NK-92 (cell line): ENCODE measurements around the gene PDLIM4.

ENCODE experiments used
- DNase-seq: peaks from one replicate; lab custom pipeline; 2025; ENCODE audit not compliant: unreplicated experiment; lab: John Stamatoyannopoulos, UW

The PDLIM4 gene, protein sequence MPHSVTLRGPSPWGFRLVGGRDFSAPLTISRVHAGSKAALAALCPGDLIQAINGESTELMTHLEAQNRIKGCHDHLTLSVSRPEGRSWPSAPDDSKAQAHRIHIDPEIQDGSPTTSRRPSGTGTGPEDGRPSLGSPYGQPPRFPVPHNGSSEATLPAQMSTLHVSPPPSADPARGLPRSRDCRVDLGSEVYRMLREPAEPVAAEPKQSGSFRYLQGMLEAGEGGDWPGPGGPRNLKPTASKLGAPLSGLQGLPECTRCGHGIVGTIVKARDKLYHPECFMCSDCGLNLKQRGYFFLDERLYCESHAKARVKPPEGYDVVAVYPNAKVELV

DNA sequence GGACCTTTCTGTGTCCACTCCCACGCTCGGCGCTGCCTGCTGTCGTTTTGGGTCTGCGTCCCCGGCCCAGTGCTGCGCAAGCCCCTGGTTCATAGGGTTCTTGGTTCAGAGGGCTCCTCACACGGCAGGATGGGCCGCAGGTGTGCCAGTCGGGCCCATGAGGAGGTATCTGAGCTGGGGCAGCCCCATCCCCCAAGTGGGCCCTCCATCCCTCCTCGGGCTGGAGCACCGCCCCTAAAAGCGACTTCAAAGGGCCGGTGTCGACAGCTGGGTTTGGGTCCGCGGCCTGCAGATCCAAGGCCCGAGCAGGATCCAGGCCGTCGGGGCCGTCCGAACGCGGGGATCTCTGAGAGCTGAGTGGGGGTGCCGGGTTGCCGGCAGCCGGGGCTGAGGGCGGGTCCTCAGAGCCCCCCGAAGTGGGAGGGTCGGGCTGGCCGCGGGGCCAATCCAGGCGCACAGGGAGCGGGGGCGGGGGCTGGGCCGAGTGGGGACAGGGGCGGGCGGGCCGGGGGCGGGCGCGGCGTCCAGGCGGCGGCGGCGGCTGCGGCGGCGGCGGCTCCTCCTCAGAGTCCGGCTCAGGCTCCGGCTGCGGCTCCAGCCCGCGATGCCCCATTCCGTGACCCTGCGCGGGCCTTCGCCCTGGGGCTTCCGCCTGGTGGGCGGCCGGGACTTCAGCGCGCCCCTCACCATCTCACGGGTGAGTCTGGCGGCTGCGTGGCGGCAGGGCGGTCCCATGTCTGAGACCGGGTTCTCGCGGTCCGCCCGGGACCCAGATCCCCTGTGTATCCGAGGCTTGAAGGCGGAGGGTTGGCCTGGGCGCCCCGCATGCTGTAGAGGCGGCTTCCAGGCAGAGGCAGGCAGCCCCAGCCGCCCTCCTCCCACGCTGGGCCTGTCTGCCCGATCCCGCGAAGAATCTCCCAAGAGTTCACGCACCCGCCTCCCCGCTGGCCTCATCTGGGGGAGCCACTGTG lies at the start of gene PDLIM4:
Gene PDLIM4 (plus strand): TSS at position 566 of the 971 bp plus-strand sequence. CDS start 39 bp downstream, at position 605.
- no peak for DNase-seq

DNA sequence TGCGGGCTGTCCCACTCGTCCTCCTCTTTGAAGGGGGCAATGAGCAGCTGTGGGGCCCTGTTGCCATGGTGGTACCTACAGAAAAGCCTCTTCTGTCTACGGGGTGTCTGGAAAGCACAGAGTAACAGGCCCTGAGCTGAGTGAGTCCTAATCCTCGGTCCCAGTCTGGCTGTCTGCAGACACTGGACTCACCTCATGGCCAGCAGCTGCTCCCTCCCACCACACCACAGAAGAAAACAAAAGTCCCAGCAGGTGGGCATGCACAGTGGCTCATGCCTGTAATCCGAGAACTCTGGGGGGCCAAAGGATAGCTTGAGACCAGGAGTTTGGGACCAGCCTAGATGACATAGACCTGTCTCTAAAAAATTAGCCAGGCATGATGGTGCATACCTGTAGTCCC lies 49.7 kb upstream of the PDLIM4 start:
- DNase-seq: no peak

DNA sequence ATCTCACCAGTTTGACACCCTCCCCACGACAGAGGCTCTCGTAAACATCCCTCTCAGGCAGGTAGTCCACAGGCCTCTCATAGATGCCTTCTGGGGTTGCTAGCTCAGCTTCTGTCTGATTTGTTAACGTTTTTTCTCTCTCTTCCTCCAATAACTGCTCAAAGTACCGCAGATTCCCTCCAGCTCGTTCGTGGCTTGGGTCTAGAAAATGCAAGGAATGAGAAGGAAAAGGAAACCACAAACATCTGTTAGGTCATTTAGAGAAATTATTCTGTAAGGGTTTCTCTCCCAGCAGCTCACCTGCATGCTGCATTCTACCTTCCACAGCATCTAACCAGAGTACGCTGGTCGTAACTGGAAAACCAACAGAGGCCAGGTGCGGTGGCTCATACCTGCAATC lies 48.4 kb upstream of the PDLIM4 start:
- no peak for DNase-seq

DNA sequence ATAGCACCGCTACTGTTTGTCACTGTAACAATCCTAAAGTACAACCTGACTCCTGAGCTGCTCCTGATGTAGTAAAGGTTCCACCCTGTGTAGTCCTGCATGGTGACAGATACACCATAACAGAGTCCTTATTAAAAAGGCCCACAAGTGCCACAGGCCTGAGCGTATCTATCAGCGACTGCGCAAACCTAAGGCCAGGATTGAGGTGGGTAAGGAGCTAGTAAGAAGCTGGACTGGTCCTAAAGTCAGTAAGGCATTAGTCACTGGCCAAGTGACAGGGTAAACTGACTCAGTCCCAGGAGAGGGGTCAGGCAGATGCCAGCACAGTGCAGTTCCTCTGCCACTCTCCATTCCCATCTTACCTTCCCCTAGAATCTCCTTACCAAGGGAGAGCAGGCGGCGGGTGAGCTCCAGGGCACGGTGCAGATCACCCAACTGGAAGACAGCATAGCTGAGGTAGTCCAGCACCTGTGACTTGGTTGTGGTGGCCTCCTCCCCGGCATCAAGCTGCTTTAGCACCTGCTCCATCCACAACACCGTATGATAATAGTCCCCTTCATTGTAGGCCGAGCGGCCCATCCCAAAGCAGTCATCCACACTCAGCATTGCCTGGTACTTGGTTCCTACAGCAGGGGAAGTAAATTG lies 47.5 kb upstream of the PDLIM4 start:
- DNase-seq: no peak

- DNase-seq: no peak
These were observed 46.6 kb upstream of the PDLIM4 start for GRCh38 chr5:132210944-132211343.

DNA sequence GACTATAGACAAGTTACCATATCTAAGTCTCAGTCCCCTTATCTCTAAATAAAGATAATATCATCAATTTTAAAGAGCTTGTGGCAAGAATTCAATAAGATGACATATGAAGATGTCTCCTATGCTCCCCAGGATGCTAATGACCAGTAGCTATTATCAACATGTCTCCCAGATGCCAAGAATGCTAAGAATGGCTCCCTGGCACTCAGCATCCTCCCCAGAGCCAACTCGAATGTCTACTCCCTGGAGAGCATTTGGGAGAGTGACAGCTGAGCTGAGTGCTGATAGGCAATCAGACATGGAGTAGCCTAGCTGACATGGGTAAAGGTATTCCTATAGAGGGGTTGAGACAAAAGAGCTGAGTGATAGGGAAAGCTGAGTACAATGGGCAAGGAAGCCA lies 45.7 kb upstream of the PDLIM4 start:
- DNase-seq: no peak

DNA sequence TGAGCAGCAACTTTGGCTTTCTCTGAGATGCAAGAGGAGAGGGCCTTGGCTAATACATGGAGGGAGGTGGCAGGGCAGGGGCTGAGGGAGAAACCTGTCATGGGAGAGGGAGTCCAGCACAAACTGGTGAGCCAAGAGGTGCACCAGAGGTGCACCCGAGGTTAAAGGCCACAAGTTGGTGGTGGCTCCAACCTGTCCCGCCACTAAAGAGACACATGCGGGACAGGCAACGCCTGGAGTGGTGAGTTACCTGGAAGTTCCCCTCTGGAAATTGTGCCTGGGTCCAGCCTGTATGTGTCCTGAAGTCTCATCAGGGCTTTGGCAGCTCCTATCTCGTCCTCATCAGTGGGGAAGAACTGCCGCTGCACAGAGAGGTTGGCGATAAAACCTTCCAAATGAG lies 43.8 kb upstream of the PDLIM4 start:
- DNase-seq: no peak

GRCh38 chr5:132214491-132214890 lies 43.0 kb upstream of the PDLIM4 start:
- DNase-seq: no peak

DNA sequence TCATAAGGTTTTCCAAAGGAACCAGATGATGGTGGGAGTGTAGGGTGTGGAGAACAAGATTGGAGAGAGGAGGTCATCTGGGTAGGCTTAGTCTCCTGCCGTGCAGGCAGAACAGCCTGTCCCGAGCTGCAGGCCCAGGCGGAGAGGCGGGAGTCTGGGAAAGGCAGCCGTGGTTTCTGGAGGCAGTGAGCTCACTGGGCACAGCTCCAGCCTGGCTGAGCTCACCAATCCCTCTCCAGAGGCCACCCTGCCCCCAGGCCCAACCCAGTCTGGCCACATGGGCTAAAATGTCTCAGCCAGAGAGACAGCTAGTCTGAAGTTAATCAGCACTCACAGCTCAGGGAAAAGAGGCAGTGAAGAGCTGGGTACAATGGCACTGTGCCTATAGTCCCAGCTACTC lies 42.2 kb upstream of the PDLIM4 start:
- DNase-seq: no peak

DNA sequence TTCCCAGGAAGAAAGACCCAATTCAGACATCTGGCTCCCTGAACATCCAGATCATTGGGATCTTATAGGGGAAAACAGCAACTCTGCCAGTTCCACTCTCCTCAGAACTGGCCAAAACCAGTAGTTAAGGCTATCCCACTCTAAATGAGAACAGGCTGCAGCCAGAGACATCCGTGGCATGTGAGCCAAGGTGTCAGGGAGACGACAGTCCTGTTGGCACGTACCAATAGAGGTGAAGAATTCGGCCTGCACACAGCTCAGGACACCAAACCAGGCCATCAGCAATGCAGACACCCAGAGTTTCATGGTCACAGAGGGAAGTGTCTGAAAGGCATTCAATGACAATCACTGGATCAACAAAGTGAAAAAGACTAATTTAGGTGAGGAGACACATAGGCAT lies 39.2 kb upstream of the PDLIM4 start:
- no peak for DNase-seq

- DNase-seq: no peak
These were observed 38.1 kb upstream of the PDLIM4 start for GRCh38 chr5:132219289-132219970.

DNA sequence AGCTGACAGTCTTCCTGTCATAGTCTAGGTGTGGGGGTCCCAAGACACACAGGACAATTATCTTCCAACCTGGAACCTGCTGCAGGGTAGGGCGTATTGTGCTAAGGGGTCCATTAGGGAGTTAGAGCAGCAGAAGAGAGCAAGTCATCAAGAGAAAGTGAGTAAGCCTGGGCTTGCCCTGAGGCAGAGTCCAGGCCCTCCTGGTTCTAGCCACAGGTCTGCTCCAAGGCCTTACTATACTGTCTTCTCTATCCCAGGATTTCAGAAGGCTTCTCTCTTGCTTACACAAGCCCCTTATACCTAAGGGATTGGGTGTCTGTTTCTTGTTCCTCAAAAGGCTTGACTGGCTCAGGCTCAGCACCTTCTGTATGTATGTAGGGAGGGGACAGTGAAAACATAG lies 37.5 kb upstream of the PDLIM4 start:
- no peak for DNase-seq

GRCh38 chr5:132220491-132220890 lies 37.0 kb upstream of the PDLIM4 start:
- DNase-seq: no peak

DNA sequence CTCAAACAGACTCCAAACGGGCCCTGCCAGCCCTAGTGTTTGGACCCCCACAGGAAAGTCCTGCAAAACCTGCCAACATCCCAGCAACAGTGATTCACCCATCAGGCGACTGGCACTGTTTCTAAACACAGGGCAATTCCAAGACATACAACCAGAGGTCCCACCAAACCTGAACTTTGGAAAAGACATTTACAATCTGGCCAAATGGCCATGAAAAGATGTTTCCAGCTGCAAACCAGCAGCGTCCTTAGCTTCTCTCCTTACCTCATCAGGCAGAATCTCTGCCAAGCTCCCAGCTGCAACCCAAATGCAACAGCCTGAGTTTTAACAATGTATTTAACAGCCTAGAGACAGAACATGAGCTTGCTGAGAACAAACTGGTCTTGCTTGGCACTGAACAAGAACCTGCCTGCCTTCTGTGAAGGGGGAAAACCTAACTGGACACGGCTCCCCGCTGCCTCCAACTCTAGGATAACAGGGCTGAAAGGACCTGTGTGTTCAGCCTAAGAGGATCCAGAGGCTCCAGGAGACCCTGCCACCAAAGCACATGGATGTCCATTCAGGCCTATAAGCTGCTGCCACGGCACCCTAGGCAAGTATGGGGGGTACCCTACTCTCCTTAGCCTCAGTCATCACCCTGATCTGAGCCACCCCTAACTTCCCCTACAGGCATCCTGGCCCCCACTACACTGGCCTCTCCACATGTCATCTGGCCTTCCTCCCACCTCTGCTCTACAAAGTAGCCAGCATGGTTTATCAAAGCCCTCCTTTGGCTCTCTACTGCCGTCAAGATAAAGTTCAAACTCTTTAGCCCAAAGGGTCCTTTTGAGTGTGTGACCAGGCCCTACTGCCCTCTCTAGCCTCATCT lies 35.5 kb upstream of the PDLIM4 start:
- no peak for DNase-seq

DNA sequence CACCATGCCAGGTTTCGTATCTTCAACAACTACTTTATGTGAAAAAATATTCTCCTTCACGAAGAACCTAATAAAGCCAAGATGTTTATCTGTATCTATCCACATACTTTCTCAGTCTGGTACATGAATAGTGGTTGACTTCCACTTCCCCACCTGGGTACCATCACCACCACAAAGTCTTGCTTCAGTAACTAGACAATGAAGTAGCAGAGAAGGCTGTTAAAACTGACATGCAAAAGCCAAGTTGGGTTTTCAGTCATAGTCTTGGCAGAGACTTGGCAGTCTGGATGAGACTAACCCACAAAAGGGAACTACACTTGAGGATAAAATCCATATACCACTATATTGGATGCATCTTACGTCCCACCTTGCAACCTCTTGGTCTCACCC lies 34.9 kb upstream of the PDLIM4 start:
- no peak for DNase-seq

DNA sequence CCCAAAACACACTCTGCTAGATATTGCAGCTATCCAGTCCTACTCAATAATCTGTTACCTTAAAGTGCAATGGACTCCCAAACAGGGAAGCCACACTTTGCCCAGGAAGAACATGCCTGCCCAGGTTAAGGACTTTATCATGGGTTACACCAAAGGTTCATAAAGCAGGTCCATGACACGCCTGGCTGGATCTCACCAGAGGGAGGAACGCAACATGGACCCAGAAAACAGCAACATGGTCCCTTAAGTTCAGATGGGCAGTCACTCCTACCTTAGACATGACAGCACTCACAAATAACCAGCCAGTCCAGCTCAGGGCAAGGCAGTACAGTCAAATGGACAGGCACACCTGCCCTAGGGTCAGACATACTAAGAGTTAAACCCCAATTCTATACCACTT lies 33.6 kb upstream of the PDLIM4 start:
- DNase-seq: no peak

GRCh38 chr5:132224716-132225115 lies 32.8 kb upstream of the PDLIM4 start:
- DNase-seq: no peak

DNA sequence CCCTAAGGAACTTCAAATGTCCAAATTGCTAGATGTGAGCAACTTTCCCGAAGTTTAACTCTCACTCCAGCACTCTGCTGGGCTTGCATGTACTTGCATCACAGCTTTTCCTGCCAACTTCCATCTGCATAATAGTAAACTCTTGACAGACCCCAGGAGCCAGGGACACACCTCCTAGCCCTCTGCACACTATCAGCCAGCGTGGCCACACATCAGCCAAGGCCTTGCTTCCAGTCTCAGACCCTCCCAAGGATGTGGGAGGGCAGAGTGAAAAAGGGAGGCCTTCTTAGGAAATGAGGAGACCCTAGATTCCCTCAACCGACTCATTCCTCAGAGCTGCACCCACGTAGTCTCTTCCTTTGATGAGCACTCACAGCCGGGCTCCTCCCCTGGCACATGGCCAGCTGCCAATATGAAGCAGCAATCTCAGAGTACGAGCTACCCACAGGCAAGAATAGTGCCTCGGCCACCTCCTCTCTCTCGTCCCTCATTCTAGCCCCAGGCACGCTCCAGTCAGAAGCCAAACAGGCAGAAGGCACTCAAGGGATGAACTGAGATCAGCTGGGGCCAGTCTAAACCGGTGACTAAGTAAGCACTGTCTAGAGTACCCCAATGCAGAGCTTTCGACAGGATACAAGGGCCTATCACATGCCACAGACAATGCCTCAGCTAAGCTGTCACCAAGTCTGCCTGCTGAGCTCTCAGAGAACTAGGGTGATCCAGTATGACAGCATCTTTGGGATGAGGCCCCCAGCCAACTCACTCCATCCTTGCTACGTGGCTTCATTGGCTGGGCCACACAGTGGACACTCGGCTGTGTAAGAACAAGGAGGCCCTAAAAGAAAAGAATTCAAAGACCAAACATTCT lies 32.1 kb upstream of the PDLIM4 start:
- no peak for DNase-seq

DNA sequence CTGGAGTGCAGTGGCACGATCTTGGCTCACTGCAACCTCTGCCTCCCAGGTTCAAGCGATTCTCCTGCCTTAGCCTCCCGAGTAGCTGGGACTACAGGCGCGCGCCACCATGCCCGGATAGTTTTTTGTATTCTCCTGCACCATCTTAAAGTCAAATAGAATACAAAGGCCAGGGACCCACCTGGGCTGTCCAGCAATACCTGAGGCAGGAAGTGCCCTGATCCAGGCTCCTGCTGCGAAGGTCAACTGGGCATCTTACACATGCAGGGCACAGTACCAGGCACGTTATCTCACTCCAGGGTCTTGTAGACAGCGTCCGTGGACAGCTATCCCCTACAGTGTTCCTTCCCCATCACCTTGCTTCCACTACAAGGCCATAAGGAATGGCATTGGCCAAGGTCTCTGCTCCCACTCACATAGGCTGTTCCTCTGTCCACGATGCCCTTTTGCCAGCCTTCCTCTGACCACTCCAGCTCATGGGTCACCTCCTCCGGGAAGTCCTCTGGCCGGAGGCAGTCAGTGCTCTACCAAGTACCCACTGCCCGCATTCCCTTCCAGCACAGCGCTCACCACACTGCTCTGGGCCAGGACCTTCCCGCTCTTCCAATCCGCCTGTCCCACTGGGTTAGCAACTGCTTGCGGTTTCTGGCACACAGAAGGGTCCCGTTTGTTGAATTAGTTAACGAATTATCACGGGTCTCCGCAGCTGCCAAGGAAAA lies 30.8 kb upstream of the PDLIM4 start:
- DNase-seq: no peak
